Measurements from ENCODE around the gene CCDC60. TPM values are rescaled to one million over a fixed set of nuclear protein-coding genes. Genes with fewer than 3 reads are reported as not detected.

CCDC60 gene
- total RNA-seq, 1 donor from 2014 or later = not detected

GRCh38 chr12:119480551-119480950, 146.0 kb downstream of the CCDC60 start:
- Mint-ChIP-seq H3K9me3 (ENCODE audit: low read depth) (peaks cover 24% of the 10 kb centered on the region), H3K4me3 (ENCODE audit: unreplicated experiment) (no peak overlapping the region), H3K27me3 (ENCODE audit: low read depth) (no peaks in the 10 kb centered on the region), H3K27ac (ENCODE audit: unreplicated experiment) (no peak overlapping the region), H3K36me3 (ENCODE audit: low read depth) (no peaks in the 10 kb centered on the region), H3K4me1 (ENCODE audit: low read depth) (no peaks in the 10 kb centered on the region)
- DNase-seq (ENCODE audit: low spot score) = no peak
- TF ChIP-seq CTCF (IDR thresholded peaks at IDR 0.05) = no peak

- no peak for DNase-seq (ENCODE audit: low spot score)
- peaks cover 18% of the 10 kb centered on the region for H3K9me3 Mint-ChIP-seq (ENCODE audit: low read depth)
Observed at GRCh38 chr12:119486599-119487154, 152.1 kb downstream of the CCDC60 start.

GRCh38 chr12:119491814-119492213, 157.3 kb downstream of the CCDC60 start:
- DNase-seq (ENCODE audit: low spot score) = no peak
- no peaks in the 10 kb centered on the region for H3K4me1 Mint-ChIP-seq (ENCODE audit: low read depth)
- peaks cover under 1% of the 10 kb centered on the region for H3K27me3 Mint-ChIP-seq (ENCODE audit: low read depth)
- H3K36me3 Mint-ChIP-seq (ENCODE audit: low read depth) = no peaks in the 10 kb centered on the region
- peaks cover 7% of the 10 kb centered on the region for H3K9me3 Mint-ChIP-seq (ENCODE audit: low read depth)
- no peak for TF ChIP-seq CTCF (IDR thresholded peaks at IDR 0.05)
- H3K27ac Mint-ChIP-seq (ENCODE audit: unreplicated experiment) = no peak overlapping the region
- no peak overlapping the region for H3K4me3 Mint-ChIP-seq (ENCODE audit: unreplicated experiment)

More at GRCh38 chr12:119486599-119487154, 152.1 kb downstream of the CCDC60 start:
- H3K36me3 Mint-ChIP-seq (ENCODE audit: low read depth) = no peaks in the 10 kb centered on the region
- no peak overlapping the region for H3K27ac Mint-ChIP-seq (ENCODE audit: unreplicated experiment)
- H3K4me3 Mint-ChIP-seq (ENCODE audit: unreplicated experiment) = no peak overlapping the region
- H3K4me1 Mint-ChIP-seq (ENCODE audit: low read depth) = no peaks in the 10 kb centered on the region
- TF ChIP-seq CTCF (IDR thresholded peaks at IDR 0.05) = no peak
- no peaks in the 10 kb centered on the region for H3K27me3 Mint-ChIP-seq (ENCODE audit: low read depth)

GRCh38 chr12:119500209-119500608, 165.7 kb downstream of the CCDC60 start:
- Mint-ChIP-seq H3K27me3 (ENCODE audit: low read depth) (peaks cover 2% of the 10 kb centered on the region), H3K27ac (ENCODE audit: unreplicated experiment) (no peak overlapping the region), H3K36me3 (ENCODE audit: low read depth) (no peaks in the 10 kb centered on the region), H3K9me3 (ENCODE audit: low read depth) (no peaks in the 10 kb centered on the region), H3K4me1 (ENCODE audit: low read depth) (no peaks in the 10 kb centered on the region), H3K4me3 (ENCODE audit: unreplicated experiment) (no peak overlapping the region)
- TF ChIP-seq CTCF (IDR thresholded peaks at IDR 0.05) = no peak
- DNase-seq (ENCODE audit: low spot score) = no peak

- no peak for DNase-seq (ENCODE audit: low spot score)
- H3K9me3 Mint-ChIP-seq (ENCODE audit: low read depth) = no peaks in the 10 kb centered on the region
Observed at GRCh38 chr12:119501052-119501451, 166.5 kb downstream of the CCDC60 start.

More at GRCh38 chr12:119501052-119501451, 166.5 kb downstream of the CCDC60 start:
- H3K27ac Mint-ChIP-seq (ENCODE audit: unreplicated experiment) = no peak overlapping the region
- no peak overlapping the region for H3K4me3 Mint-ChIP-seq (ENCODE audit: unreplicated experiment)
- H3K27me3 Mint-ChIP-seq (ENCODE audit: low read depth) = peaks cover 2% of the 10 kb centered on the region
- no peaks in the 10 kb centered on the region for H3K36me3 Mint-ChIP-seq (ENCODE audit: low read depth)
- TF ChIP-seq CTCF (IDR thresholded peaks at IDR 0.05) = no peak
- no peaks in the 10 kb centered on the region for H3K4me1 Mint-ChIP-seq (ENCODE audit: low read depth)
